ENCODE measurements around the gene SPPL3.

Gene SPPL3

DNA sequence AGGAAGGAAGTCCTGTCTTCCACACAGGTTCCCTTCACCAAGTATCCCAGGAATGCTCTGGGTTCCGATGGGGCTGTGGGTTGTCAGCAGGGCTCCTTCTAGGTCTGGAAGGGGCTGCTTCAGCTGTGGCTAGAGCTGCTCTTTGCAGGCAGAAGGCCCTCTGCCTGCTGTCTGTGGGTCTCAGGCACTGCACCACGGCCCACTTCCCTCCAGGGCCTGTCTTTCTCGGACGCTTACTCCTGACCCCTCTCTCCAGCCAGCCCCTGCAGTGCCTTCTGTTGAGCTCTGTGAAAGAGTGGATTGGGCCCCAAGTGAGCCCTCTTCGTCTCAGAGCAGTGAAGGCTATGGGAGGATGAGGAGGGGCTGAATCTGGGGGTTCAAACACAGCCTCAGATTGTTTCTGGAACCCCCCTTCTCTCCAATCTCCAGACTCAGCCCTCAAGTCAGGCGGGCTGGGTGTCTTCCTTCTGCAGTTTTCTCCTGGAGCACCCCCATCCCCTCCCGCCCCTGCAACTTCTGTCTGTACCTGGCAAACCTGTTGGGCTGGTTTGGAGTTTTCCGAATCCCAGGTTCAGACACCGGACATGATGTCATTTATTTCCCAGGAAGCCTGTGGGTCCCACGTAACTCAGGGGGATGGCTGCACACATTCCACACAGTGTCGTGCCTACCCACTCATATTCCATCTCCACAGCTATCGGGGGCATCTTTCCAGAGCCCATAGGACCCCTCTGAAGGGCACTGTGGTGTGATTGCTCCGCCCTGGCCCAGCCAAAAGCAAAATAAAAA lies 24.9 kb upstream of the SPPL3 start:
- TF ChIP-seq ZNF8 (CRISPR knock-in tag; IDR thresholded peaks at IDR 0.05) (no peak), ISL1 (CRISPR knock-in tag; IDR thresholded peaks at IDR 0.05) (no peak), ESRRG (CRISPR knock-in tag; IDR thresholded peaks at IDR 0.05) (no peak), GLIS3 (CRISPR knock-in tag; IDR thresholded peaks at IDR 0.05) (no peak), PPARA (CRISPR knock-in tag; IDR thresholded peaks at IDR 0.05; ENCODE audit: borderline replicate concordance) (no peak), TOX (CRISPR knock-in tag; IDR thresholded peaks at IDR 0.05; ENCODE audit: borderline replicate concordance) (no peak), RARB (CRISPR knock-in tag; IDR thresholded peaks at IDR 0.05) (no peak), ZFP3 (CRISPR knock-in tag; IDR thresholded peaks at IDR 0.05) (no peak), ARNTL (CRISPR knock-in tag; IDR thresholded peaks at IDR 0.05; ENCODE audit: borderline replicate concordance, low read depth) (no peak), TCF4 (CRISPR knock-in tag; IDR thresholded peaks at IDR 0.05; ENCODE audit: borderline replicate concordance) (no peak), ZFP30 (CRISPR knock-in tag; IDR thresholded peaks at IDR 0.05) (no peak), BACH2 (CRISPR knock-in tag; IDR thresholded peaks at IDR 0.05; ENCODE audit: borderline replicate concordance) (no peak), ZNF565 (CRISPR knock-in tag; conservative IDR thresholded peaks at IDR 0.05; ENCODE audit: low read depth) (no peak)
- TF ChIP-seq, protein P1, sequence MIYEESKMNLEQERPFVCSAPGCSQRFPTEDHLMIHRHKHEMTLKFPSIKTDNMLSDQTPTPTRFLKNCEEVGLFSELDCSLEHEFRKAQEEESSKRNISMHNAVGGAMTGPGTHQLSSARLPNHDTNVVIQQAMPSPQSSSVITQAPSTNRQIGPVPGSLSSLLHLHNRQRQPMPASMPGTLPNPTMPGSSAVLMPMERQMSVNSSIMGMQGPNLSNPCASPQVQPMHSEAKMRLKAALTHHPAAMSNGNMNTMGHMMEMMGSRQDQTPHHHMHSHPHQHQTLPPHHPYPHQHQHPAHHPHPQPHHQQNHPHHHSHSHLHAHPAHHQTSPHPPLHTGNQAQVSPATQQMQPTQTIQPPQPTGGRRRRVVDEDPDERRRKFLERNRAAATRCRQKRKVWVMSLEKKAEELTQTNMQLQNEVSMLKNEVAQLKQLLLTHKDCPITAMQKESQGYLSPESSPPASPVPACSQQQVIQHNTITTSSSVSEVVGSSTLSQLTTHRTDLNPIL (CRISPR knock-in tag; IDR thresholded peaks at IDR 0.05; ENCODE audit: low read depth), result no peak
- TF ChIP-seq, protein P2, sequence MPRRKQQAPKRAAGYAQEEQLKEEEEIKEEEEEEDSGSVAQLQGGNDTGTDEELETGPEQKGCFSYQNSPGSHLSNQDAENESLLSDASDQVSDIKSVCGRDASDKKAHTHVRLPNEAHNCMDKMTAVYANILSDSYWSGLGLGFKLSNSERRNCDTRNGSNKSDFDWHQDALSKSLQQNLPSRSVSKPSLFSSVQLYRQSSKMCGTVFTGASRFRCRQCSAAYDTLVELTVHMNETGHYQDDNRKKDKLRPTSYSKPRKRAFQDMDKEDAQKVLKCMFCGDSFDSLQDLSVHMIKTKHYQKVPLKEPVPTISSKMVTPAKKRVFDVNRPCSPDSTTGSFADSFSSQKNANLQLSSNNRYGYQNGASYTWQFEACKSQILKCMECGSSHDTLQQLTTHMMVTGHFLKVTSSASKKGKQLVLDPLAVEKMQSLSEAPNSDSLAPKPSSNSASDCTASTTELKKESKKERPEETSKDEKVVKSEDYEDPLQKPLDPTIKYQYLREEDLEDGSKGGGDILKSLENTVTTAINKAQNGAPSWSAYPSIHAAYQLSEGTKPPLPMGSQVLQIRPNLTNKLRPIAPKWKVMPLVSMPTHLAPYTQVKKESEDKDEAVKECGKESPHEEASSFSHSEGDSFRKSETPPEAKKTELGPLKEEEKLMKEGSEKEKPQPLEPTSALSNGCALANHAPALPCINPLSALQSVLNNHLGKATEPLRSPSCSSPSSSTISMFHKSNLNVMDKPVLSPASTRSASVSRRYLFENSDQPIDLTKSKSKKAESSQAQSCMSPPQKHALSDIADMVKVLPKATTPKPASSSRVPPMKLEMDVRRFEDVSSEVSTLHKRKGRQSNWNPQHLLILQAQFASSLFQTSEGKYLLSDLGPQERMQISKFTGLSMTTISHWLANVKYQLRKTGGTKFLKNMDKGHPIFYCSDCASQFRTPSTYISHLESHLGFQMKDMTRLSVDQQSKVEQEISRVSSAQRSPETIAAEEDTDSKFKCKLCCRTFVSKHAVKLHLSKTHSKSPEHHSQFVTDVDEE (CRISPR knock-in tag; IDR thresholded peaks at IDR 0.05), result no peak
- TF ChIP-seq, protein P3, sequence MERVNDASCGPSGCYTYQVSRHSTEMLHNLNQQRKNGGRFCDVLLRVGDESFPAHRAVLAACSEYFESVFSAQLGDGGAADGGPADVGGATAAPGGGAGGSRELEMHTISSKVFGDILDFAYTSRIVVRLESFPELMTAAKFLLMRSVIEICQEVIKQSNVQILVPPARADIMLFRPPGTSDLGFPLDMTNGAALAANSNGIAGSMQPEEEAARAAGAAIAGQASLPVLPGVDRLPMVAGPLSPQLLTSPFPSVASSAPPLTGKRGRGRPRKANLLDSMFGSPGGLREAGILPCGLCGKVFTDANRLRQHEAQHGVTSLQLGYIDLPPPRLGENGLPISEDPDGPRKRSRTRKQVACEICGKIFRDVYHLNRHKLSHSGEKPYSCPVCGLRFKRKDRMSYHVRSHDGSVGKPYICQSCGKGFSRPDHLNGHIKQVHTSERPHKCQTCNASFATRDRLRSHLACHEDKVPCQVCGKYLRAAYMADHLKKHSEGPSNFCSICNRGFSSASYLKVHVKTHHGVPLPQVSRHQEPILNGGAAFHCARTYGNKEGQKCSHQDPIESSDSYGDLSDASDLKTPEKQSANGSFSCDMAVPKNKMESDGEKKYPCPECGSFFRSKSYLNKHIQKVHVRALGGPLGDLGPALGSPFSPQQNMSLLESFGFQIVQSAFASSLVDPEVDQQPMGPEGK (CRISPR knock-in tag; IDR thresholded peaks at IDR 0.05; ENCODE audit: borderline replicate concordance), result no peak
- ATAC-seq, result no peak

DNA sequence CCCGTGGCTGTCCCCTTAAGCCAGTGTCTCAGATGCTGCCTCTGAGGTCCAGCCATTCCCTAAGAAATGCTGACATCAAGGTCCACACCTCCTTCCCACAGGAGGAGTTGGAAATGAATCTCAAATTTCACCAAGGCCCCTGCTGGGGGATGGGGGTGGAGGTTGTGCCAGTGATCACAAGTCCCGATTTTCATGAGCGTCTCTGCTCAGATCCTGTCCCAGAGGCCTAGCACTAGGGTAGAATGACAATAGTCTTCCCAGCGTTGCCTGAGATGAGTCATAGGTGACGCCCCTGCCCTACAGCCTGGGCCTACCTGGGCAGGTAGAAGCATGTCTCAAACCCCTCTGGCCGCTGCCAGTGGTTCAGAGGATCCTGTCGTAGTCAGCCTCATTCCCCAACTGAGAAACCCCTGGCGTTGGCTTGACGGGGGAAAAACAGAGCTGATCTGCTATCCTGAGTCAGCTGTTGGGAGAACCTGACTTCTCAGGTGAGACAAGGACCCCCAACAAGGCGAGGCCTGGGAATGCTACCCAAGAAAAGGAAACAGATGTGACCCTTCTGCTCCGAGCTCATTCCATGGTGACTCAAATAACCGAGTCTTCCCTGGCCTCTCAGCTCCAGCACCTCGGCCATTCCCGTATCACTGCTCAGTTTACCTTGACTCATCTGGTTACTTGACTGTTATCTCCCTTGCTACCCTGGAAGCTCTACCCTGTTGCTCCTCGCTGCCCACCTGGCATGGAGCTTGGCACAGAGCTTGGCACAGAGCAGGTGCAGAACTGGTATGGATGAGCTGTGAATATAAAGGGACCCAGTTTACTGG lies 21.8 kb upstream of the SPPL3 start:
- no peak for ATAC-seq
- TF ChIP-seq RARB (CRISPR knock-in tag; IDR thresholded peaks at IDR 0.05) (no peak), CSDC2 (CRISPR knock-in tag; IDR thresholded peaks at IDR 0.05) (no peak), TCF4 (CRISPR knock-in tag; IDR thresholded peaks at IDR 0.05; ENCODE audit: borderline replicate concordance) (no peak), SNAI2 (CRISPR knock-in tag; IDR thresholded peaks at IDR 0.05) (no peak), ARNTL (CRISPR knock-in tag; IDR thresholded peaks at IDR 0.05; ENCODE audit: borderline replicate concordance, low read depth) (no peak), ISL1 (CRISPR knock-in tag; IDR thresholded peaks at IDR 0.05) (no peak), TOX (CRISPR knock-in tag; IDR thresholded peaks at IDR 0.05; ENCODE audit: borderline replicate concordance) (no peak), GLIS3 (CRISPR knock-in tag; IDR thresholded peaks at IDR 0.05) (no peak), ESRRG (CRISPR knock-in tag; IDR thresholded peaks at IDR 0.05) (no peak), ZNF70 (CRISPR knock-in tag; IDR thresholded peaks at IDR 0.05) (no peak), ZFP3 (CRISPR knock-in tag; IDR thresholded peaks at IDR 0.05) (no peak), ZNF565 (CRISPR knock-in tag; conservative IDR thresholded peaks at IDR 0.05; ENCODE audit: low read depth) (no peak), BACH2 (CRISPR knock-in tag; IDR thresholded peaks at IDR 0.05; ENCODE audit: borderline replicate concordance) (no peak), PPARA (CRISPR knock-in tag; IDR thresholded peaks at IDR 0.05; ENCODE audit: borderline replicate concordance) (no peak), ZFP30 (CRISPR knock-in tag; IDR thresholded peaks at IDR 0.05) (no peak)
- TF ChIP-seq, protein P2 (CRISPR knock-in tag; IDR thresholded peaks at IDR 0.05), result no peak
- TF ChIP-seq, protein P4, sequence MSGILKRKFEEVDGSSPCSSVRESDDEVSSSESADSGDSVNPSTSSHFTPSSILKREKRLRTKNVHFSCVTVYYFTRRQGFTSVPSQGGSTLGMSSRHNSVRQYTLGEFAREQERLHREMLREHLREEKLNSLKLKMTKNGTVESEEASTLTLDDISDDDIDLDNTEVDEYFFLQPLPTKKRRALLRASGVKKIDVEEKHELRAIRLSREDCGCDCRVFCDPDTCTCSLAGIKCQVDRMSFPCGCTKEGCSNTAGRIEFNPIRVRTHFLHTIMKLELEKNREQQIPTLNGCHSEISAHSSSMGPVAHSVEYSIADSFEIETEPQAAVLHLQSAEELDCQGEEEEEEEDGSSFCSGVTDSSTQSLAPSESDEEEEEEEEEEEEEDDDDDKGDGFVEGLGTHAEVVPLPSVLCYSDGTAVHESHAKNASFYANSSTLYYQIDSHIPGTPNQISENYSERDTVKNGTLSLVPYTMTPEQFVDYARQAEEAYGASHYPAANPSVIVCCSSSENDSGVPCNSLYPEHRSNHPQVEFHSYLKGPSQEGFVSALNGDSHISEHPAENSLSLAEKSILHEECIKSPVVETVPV (CRISPR knock-in tag; IDR thresholded peaks at IDR 0.05), result no peak
- TF ChIP-seq, protein P5, sequence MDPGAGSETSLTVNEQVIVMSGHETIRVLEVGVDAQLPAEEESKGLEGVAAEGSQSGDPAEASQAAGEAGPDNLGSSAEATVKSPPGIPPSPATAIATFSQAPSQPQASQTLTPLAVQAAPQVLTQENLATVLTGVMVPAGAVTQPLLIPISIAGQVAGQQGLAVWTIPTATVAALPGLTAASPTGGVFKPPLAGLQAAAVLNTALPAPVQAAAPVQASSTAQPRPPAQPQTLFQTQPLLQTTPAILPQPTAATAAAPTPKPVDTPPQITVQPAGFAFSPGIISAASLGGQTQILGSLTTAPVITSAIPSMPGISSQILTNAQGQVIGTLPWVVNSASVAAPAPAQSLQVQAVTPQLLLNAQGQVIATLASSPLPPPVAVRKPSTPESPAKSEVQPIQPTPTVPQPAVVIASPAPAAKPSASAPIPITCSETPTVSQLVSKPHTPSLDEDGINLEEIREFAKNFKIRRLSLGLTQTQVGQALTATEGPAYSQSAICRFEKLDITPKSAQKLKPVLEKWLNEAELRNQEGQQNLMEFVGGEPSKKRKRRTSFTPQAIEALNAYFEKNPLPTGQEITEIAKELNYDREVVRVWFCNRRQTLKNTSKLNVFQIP (CRISPR knock-in tag; IDR thresholded peaks at IDR 0.05; ENCODE audit: borderline replicate concordance, low read depth), result no peak

Data from SK-N-SH treated with all-trans-retinoic acid at 6 μM for 48 hours (cell line).